GOT3 (cell line): ENCODE measurements around the gene TMPRSS9.

Experiments
- DNase-seq: peaks from one replicate; lab custom pipeline; 2025; ENCODE audit warnings: mixed read lengths; lab: John Stamatoyannopoulos, UW

TMPRSS9 gene

GRCh38 chr19:2329501-2329916 is 30.6 kb upstream of the TMPRSS9 start:
- no peak for DNase-seq

- DNase-seq = no peak
These were observed 29.8 kb upstream of the TMPRSS9 start for GRCh38 chr19:2330255-2330631.

GRCh38 chr19:2330632-2331284 is 29.3 kb upstream of the TMPRSS9 start:
- DNase-seq = no peak

GRCh38 chr19:2331601-2332246 is 28.3 kb upstream of the TMPRSS9 start:
- no peak for DNase-seq

GRCh38 chr19:2332341-2333026 is 27.6 kb upstream of the TMPRSS9 start:
- no peak for DNase-seq

GRCh38 chr19:2333027-2333806 is 26.8 kb upstream of the TMPRSS9 start:
- DNase-seq = no peak

GRCh38 chr19:2333807-2334211 is 26.3 kb upstream of the TMPRSS9 start:
- no peak for DNase-seq

GRCh38 chr19:2334426-2334825 is 25.6 kb upstream of the TMPRSS9 start:
- DNase-seq = no peak

GRCh38 chr19:2334986-2335846 is 24.8 kb upstream of the TMPRSS9 start:
- DNase-seq = no peak

- DNase-seq = no peak
These were observed 24.2 kb upstream of the TMPRSS9 start for GRCh38 chr19:2335848-2336247.

- no peak for DNase-seq
These were observed 23.3 kb upstream of the TMPRSS9 start for GRCh38 chr19:2336528-2337328.

GRCh38 chr19:2337329-2337707 is 22.7 kb upstream of the TMPRSS9 start:
- DNase-seq = no peak

- DNase-seq = no peak
These were observed 21.9 kb upstream of the TMPRSS9 start for GRCh38 chr19:2338055-2338615.

GRCh38 chr19:2338751-2339643 is 21.1 kb upstream of the TMPRSS9 start:
- DNase-seq = no peak

- DNase-seq = no peak
These were observed 20.3 kb upstream of the TMPRSS9 start for GRCh38 chr19:2339644-2340310.

- no peak for DNase-seq
These were observed 19.4 kb upstream of the TMPRSS9 start for GRCh38 chr19:2340496-2341243.

GRCh38 chr19:2341244-2341751 is 18.8 kb upstream of the TMPRSS9 start:
- no peak for DNase-seq

GRCh38 chr19:2341982-2342381 is 18.1 kb upstream of the TMPRSS9 start:
- DNase-seq = no peak
